HG02623 (cell line): ENCODE results near the gene RBBP8NL.

ENCODE experiments used
- ATAC-seq: cut with Tn5 transposase; IDR thresholded peaks from one replicate; pipeline ENCODE4 v1.9.1; 2021; ENCODE audit warnings: moderate library complexity; ENCODE audit not compliant: unreplicated experiment

RBBP8NL gene

DNA sequence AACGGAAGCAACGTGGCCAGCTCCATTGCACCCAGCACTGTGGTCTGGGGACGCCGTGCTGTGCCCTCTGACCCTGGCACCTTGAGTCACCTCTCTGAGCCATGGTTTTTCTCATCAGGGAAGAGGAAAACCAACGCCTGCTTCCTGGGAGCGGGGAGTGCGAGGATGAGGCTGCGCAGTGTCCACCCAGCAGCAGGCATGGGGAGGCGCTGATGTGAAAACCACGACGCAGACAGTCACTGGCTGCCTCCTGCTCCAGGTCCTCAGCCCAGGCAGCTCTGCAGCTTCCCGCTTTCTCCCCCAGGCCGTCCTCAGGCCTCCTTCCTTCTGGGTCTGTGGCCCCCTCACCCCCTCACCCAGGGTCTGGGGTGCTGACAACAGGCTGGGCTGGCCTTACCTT, 34.5 kb upstream of the RBBP8NL start:
- no peak for ATAC-seq

DNA sequence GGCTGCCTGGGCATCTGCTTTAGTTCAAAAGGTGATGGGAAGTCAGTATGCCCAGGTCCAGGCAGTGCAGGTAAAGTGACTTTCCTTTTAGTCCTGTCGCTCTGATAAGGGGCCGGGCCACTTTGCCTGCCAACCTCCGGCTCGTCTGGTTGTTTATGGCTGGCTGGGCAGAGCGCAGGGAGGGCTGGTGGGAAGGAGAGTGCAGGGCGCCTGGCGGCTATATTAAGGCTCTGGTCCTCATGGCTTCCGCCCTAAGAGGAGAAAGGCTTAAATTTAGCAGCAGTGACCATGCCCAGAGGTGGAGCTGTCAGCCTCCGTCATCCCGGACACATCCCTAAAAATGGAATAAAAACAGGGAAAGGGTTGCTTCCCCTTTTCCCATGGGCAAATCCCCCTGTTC, 33.8 kb upstream of the RBBP8NL start:
- ATAC-seq = no peak

DNA sequence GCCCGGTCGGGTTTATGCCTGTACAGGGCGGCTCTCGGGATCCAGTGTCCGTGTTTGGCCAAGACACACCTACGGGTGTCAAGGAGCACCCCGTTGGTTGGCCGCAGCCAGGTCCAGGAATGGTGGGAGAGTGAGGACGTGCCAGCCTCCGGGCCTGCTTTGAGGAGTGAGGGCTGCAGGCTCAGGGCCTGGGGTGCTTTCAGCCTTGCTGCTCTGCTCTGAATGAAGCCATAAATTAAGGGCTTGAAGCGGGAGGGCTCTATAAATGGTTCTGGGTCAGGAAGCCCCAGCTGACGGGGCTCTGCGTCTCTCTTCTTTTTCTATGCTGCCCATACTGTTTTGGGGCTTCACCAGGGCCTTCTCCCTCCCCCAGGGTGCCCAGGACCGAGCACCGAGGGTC, 33.3 kb upstream of the RBBP8NL start:
- no peak for ATAC-seq

DNA sequence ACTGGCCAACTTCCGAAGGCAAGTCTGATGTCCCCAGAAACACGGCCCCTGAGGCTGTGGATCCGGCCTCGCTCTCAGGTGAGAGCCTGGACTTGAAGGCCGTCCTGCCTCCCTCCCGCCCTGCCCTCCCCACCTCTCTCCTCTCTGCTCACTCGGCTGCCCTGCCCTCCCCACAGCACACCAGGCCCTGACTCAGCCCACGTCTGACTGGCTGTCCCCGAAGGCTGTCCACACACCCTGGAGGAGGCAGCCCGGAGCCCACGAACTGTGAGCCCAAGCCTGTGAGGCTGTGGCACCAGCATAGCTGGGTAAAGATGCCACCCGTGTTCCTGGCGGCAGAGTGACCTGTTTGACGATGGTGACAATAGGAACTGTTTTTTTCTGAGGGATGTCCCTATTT, 32.1 kb upstream of the RBBP8NL start:
- ATAC-seq = no peak

DNA sequence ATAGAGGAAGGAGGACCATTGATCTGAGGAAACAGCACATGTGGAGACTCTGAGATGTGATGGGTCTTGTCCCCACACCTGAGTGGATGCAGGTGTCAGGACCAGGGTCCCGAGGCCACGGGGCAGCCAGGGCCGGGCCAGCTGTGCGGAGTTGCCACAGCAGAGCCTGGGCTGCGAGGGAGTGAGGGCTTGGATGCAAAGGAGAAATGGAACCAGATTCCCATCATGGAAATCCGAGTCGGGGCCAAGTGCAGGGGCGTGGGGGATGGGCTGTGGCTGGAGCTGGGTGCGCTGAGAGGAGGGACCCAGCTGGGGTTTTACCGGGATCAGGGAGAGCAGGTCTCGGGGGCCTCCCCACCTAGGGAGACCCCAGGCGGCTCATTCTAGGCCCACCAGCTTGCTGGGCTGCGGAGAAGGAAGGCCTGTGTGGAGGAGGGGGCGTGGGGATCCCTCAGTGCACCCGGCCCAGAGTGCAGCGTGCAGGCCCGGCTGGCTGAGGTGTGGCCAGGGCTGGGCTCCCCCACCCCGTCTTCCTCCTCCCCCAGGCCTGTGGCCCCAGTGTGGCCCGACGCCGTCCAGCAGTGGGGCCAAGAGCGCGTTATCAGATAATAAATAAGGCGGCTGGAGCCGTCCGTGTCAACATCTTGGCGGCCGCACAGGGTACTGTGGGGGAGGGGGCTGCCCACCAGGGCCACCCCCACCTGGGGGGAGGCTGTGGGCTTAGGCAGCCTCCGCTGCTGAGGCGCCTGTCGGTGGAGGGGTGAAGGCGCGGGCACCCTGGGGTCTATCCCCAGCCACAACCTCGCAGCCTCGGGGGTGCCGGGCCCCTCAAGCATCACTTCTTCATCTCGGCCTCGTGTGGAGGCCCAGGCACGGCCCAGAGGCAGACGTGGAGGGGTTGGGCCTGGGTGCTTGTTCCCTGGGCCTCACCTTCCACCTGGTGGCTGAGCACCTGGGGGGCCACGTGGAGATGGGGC, 31.2 kb upstream of the RBBP8NL start:
- ATAC-seq = no peak

DNA sequence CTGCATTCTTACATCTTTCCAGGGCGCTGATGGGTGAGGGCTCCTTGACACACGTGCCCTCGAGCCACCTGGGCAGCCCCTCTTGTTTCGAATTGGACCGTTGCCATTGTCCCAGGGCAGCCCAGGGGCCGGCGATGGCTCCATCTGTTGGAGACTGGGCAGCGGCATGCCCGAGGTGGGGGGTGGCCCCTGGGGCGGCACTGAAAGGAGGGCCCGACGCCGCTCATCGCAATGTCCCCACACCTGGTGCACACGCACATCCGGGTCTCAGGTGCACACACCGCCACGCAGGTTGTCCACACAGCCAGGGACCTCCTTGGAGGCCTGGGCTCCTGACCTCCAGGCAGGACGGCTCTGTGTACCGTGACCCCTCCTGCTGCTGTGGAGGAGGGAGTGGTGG, 30.5 kb upstream of the RBBP8NL start:
- no peak for ATAC-seq

DNA sequence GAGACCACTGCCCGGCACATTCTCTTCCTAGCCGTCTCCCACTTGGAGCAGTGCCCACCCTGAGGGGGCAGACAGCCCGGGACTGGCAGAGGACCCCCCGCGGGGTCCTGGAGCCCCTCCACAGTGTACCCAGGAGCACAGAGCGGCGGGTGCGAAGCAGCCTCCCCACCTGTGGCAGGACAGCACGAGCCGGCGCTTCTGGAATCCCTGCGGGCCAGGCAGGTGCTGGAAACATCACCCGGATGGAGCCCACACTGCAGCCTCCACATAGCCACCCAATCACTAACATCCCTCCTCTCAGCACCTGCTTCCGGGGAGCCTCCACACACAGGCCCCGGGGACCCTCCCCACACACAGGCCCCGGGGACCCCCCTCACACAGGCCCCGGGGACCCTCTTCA, 29.8 kb upstream of the RBBP8NL start:
- ATAC-seq = no peak

DNA sequence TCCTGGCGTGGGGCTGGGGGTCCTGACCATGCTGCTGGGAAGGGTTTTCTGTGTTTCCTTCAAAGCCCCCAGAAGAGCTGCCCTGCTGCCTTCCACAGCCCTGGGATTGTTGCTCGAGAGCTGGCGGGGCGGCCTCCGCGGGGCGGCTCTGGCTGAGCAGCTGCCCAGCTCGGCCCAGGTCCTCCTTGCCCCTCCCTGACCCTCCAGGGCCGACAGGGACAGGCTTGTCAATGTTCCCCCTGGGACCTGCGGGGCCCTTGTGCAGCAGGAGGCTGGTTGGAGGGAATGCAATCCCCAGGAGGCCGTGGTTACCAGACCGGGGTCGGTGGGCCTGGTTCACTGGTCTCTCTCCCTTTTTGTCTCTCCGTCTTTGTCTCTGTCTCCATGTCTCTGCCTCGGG, 28.6 kb upstream of the RBBP8NL start:
- no peak for ATAC-seq

DNA sequence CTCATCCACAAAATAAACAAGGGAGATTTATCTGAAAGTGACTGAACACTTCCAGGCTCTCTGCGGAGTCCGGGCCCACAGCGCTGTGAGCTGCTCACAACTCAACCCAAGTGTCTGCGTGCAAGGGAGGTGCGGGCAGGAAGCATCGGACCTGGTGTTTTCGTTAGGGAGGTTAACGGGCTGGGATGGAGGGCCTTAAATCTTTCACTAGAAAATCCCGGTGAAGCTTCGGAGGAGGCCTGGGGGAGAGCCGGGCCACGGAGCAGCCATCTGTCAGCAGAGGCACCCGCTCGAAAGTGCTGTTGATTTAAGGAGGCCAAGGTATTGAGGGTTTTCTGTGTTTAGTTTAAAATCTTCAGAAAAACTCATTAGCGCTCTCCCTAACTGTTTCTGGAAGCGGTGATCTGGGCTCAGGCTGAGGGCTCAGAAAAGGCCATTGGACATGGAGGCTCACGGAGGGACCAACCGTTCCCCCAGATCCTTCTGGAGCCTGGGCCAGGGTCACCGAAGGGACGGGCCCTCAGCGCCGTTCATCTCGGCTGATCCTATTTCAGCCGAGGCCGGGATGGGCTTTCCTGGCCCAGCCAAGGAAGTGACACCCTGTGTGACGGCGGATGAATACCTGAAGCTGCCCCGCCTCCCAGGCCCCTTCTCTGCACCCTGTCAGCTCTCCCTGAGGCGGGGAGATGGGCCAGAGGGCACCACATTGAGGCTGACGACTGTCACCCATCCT, 27.7 kb upstream of the RBBP8NL start:
- ATAC-seq = no peak

DNA sequence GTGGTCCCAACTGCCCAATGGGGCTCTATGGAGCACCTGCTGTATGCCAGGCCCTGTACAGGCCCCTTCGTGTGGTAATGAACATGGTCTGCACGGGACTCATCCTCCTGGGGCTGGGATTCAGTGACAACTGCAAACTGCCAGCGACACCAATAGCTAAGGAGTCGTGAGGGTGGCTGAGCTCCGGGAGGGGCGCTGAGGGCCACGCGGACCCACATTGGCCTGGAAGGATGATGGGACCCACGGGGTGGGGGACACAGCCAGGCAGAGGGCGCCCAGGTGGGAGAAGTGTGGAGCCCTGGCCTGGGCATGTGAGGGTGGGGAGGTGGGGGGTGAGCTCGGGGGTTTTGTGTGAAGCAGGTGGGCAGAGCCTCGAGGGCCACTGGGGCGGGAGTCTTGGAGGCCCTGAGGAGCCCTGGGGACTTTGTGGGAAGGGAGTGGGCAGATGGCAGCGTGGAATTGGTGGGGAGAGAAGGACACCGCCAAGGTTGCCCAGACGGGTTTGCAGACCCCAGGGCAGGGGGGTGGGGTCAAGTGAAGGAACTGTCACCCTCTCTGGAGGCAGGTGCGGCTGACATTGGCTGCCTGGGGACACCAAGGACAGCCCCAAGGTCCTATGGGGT, 26.0 kb upstream of the RBBP8NL start:
- ATAC-seq = no peak

DNA sequence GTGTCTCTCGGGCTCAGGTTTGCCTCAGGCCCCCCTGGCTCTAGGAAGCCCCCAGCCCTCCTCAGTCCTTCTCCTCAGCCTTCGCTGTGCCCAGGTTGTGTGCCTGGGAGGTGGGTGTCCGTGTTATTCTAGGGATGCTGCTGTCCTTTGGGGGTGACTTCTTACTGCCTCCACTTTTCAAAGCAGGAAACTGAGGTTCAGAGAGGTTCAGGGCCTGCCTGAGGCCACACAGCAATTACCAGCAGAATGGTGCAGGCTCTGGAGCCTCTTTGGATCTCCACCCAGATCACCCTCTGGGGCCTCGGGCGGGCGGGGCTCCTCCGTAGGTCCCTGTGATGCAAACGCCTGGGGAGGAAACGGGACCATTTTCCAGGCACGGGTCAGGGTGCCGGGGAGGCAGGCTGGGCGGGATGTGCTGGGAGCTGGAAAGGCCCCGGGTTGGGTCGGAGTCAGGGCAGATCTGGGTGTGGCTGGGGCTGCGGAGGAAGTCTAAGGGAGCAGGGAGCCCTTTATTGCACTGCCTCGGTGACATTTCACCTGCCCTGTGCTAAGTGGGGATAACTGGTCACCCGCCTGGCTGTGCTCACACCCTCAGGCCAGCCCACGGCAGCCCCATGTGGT, 25.2 kb upstream of the RBBP8NL start:
- ATAC-seq = no peak

DNA sequence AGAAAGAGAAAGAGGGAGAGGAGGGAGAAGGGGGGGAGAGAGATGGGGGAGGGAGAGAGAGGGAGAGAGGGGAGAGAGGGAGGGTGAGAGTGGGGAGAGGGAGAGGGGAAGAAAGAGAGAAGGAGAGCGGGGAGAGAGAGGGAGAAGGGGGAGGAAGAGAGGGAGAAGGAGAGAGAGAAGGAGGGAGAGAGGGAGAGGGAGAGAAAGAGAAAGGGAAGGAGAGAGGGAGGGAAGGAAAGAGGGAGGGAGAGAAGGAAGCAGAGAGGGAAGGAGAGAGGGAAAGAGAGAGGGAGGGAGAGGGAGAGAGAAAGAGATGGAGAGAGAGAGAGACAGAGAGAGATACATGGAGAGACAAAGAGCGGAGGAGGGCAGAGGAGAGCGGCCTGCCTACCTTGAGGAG, 24.6 kb upstream of the RBBP8NL start:
- ATAC-seq = no peak

DNA sequence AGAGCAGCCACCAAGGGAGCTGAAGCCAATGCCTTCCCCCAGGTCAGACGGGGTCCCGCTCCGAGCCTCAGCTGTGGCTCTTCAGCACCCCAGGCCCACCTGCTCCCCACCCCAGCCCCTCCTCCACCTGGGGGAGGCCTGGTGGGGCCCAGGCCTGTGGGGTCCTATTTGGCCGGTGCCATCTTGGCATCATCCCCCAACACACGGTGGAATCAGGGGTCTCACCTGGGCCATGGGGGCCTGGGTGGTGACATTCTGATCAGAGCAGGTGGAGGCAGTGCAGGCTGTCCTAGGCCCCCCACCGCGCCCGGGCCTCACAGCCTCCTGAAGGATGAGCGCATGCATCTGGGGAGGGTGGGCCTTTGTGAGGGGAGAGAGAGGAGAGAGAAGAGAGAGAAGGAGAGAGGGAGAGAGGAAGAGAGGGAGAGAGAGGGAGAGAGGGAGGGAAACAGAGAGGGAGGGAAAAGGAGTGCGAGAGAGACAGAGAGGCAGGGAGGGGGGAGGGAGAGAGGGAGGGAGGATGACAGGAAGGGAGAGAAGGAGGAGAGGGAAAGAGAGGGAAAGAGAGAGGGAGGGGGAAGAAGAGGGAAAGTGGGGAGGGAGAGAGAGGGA, 23.9 kb upstream of the RBBP8NL start:
- no peak for ATAC-seq

DNA sequence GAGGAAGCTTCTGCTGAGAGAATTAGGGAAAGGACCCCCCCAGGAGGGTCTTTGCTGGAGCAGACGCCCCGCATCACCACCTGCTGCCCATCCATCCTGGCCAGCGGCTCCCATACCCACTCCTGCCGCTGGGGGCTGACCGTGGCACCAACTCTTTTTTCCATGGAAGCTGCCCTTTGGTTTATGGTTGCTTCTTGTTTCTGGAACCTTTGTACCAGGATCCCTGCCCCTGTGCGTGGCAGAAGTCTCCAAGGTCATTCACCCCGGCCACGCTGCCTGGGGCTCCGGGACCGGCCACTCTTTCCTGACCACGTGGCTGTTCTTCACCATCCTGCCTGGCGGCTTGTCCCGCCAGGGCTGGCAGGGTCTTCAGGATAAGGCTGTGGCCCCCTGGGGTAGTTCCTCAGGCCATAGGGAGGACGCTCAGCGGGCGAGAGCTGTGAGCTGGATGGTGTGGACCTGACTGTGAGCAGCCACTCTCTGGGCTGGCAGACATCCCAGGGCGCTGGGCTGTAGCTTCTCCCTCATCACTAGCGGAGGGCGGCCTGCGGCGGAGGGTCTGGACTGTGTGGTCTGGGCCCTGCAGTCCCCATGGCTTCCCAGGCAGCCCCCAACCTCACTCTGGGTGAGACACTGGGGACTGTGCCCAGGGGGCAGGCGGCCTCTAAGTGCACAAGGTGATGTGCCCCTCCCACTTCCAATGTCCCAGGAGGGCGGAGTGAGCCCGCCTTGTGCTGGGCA, 22.8 kb upstream of the RBBP8NL start:
- no peak for ATAC-seq

DNA sequence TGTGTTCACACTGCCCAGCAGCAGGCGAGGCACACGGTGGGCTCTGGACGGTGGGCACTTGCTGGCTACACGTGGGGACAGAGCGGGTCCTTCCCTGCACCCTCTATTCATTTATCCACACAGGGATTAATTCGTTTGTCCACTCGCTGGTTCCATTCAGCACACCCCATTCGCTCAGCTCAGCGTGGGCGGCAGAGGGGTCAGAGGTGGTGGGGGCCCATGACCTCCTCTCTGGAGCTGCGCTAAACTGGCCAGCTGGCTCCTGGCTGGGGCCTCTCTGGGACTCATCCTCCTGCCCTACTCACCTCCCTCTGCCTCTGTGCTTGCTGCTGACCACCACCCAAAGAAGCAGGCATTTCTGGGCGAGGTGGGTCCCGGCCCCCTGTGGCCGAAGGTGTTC, 21.4 kb upstream of the RBBP8NL start:
- no peak for ATAC-seq

DNA sequence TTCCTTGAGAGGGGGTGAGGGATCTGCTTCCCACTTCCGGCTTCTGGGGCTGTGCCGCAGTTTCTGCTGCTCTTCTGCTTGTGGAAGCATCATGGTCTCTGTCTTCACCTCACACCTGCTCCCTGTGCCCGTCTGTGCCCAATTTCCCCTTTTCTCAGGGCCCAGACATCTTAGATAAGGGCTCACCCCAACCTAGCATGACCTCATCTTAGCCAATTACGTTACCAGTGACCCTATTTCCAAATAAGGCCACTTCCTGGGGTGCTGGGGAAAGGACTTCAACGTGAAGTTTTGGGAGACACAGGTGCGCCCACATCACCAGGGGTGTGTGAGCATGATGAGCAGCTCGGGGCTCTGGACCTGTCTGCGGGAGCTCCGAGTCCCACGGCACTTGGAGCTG, 20.7 kb upstream of the RBBP8NL start:
- ATAC-seq = no peak

DNA sequence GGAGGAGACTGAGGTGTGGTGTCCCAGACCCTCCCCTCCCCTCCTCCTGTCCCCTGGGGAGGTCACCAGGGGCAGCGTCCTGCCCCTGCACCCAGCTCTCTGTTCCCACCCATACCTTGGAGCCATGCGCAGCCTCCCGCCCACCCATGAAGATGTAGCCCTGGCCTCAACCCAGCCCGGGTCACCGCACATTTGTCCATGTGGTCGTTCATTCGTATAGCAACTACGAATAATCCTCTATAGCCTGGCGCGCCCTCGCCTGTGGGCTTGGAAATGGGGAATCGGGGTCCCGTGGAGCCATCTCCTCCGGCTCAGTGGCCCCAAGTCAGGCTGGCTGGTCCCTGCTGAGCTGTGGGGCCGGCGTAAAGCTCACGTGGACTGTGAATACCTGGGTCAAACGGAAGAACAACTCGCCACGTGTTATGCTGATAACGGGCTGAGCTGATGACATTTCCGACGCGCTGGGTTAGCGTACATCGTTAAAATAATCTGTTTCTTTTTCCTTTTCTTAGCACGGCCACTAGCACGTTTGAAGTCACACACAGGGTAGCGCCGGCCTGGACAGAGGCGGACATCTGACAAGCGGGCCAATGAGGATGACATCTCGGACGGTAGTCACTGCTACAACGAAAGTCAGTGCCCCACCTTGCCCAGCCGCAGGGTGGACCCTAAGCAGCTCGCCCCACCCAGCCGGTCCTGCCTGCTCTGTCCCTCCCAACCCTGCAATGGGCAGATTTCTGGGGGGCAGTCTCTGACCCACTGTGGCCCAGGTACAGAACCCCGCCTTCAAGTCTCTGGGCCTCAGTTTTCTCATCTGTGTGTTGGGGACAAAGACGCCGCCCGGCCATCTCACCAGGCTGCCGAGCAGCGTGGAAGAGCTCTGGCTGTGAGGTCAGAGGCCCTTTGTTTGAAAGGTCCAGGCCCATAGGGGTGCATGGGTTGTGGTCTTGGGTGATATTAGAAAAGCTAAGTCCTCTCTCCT, 19.8 kb upstream of the RBBP8NL start:
- ATAC-seq = no peak

DNA sequence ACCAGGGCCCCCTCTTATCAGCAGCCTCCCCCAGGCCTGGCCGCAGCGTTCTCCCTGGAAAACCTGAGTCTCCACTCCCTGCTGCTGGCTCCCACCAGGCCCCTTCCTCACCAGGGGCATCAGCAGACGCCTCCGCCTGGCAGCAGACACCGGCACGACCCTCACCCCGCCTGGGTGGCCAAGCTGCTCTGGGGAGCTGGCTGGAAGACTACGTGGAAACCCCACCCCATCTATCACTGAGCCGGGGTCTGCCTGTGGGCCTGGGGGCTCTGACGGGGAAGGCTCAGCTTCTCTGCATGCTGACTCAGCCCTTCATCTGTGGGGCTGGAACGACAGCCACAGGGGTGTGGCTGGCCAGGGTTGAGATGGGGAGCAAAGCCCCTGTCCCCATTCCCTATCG, 19.1 kb upstream of the RBBP8NL start:
- no peak for ATAC-seq
